ENCODE results near the gene RASD1.

- TF ChIP-seq CTCF (IDR thresholded peaks at IDR 0.05; ENCODE audit: low read depth, low read length, poor library complexity, severe bottlenecking) (no peak), EZH2phosphoT487 (IDR thresholded peaks at IDR 0.05; ENCODE audit: borderline replicate concordance, low read length) (no peak)
Observed at GRCh38 chr17:17518951-17519350, 22.8 kb upstream of the RASD1 start.
